GM12801 (cell line): Measurements from ENCODE around the gene SORCS1.

Experiments used
- CTCF ChIP-seq: IDR thresholded peaks from one replicate; pipeline ENCODE4 v1.5.1; 2011; ENCODE audit warnings: control low read depth; ENCODE audit not compliant: insufficient read length; ENCODE audit errors: extremely low read depth

SORCS1 gene

GRCh38 chr10:106775127-106775526 lies 389.4 kb downstream of the SORCS1 start:
- no peak for TF ChIP-seq CTCF

- no peak for TF ChIP-seq CTCF
These were observed 391.5 kb downstream of the SORCS1 start for GRCh38 chr10:106772957-106773356.

- TF ChIP-seq CTCF = no peak
These were observed 393.4 kb downstream of the SORCS1 start for GRCh38 chr10:106771154-106771553.

GRCh38 chr10:106768204-106768603 lies 396.3 kb downstream of the SORCS1 start:
- TF ChIP-seq CTCF = no peak

- TF ChIP-seq CTCF = no peak
These were observed 398.6 kb downstream of the SORCS1 start for GRCh38 chr10:106765928-106766327.

GRCh38 chr10:106765241-106765754 lies 399.2 kb downstream of the SORCS1 start:
- TF ChIP-seq CTCF = no peak

- TF ChIP-seq CTCF = no peak
These were observed 400.1 kb downstream of the SORCS1 start for GRCh38 chr10:106764360-106764759.

GRCh38 chr10:106761906-106762305 lies 402.6 kb downstream of the SORCS1 start:
- TF ChIP-seq CTCF = no peak
